Thyroid gland (tissue), 4 donors: Measurements from ENCODE around the gene HRAS.

Experiments
- CTCF ChIP-seq, 6 experiments: fragments of 200-600 bp in 3 of 6; fragments of 450-650 bp in 3 of 6; sonication (generic) in 3 of 6; IDR thresholded peaks; one replicate each; pipeline ENCODE4 v1.5.1; 2016 to 2019; ENCODE audit warnings: antibody characterized with exemption in 6 of 6, mild to moderate bottlenecking in 2 of 6, inconsistent platforms in 1 of 6, moderate library complexity in 1 of 6
- POLR2A ChIP-seq, 2 donors: fragments of 450-650 bp; IDR thresholded peaks; one replicate each; pipeline ENCODE4 v1.6.1; 2017; ENCODE audit warnings: antibody characterized with exemption in 2 of 2, mild to moderate bottlenecking in 2 of 2, moderate library complexity in 1 of 2

DNA sequence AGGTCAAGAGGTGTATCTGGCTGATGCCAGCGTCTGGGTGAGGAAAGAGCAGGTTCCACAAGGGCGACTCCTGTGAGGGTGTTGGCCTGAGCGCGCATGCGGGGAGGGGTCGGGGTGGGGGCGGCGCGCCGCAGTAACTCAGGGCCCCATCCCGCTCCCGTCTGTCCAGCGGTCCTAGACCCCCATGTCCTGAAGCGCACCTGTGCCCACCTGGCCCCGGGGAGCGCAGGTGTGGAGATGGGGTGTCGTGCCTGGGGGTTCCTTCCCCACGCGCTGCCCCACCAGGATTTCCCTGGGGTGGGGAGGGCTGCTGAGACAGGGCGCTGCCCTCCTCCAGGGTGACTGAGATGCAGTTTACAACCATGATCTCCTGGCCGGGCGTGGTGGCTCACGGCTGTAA lies 49.2 kb downstream of the HRAS start:
- no peak for TF ChIP-seq CTCF (IDR thresholded peaks at IDR 0.05)
- no peak for TF ChIP-seq POLR2A (IDR thresholded peaks at IDR 0.05)
